Right atrium auricular region (tissue), 2 donors: ENCODE results near the gene MLLT10. TPM values are rescaled to one million over a fixed set of nuclear protein-coding genes. Genes with fewer than 3 reads are reported as not detected.

ENCODE experiments used
- DNase-seq: peaks from one replicate; pipeline ENCODE4 v3.0.0-alpha.2; 2019; ENCODE audit warnings: low spot score
- H3K27ac ChIP-seq, 2 donors: fragments of 200-600 bp; sonication (generic); 1 replicate in 1 of 2; 2 replicates in 1 of 2; pipeline ENCODE4 v1.5.1; 2016 to 2019
- H3K27me3 ChIP-seq, 2 donors: fragments of 200-600 bp; sonication (generic); one replicate each; pipeline versions ENCODE4 v1.5.1 to v1.6.0; 2017 to 2019
- H3K36me3 ChIP-seq: fragments of 200-600 bp; sonication (generic); one replicate; pipeline ENCODE4 v1.5.1; 2016
- H3K4me1 ChIP-seq, 2 donors: fragments of 200-600 bp; sonication (generic); one replicate each; pipeline versions ENCODE4 v1.5.1 to v1.6.0; 2017 to 2019
- H3K4me3 ChIP-seq, 2 donors: fragments of 200-600 bp; sonication (generic); 1 replicate in 1 of 2; 2 replicates in 1 of 2; pipeline ENCODE4 v1.5.1; 2017 to 2019; ENCODE audit warnings: mild to moderate bottlenecking in 1 of 2, moderate library complexity in 1 of 2
- H3K9me3 ChIP-seq, 2 donors: fragments of 200-600 bp; sonication (generic); one replicate each; pipeline ENCODE4 v1.5.1; 2019
- CTCF ChIP-seq, 2 donors: fragments of 200-600 bp; sonication (generic); IDR thresholded peaks; one replicate each; pipeline ENCODE4 v1.5.1; 2019; ENCODE audit warnings: antibody characterized with exemption in 2 of 2
- total RNA-seq, 2 donors: library from RNA; depleted of rRNA; stranded (reverse); fragments of >200 nt; gene quantifications; one replicate each; pipeline ENCODE4 v1.1.0, GENCODE V29; 2016

Gene MLLT10
- total RNA-seq, 2 donors from 2014 or later: 18.8 to 27.2 TPM

GRCh38 chr10:21737106-21737505 is 203.1 kb downstream of the MLLT10 start:
- H3K4me3 ChIP-seq: no peak overlapping the region

GRCh38 chr10:21740989-21741388 is 207.0 kb downstream of the MLLT10 start:
- no peak overlapping the region for H3K27ac ChIP-seq
- H3K27me3 ChIP-seq: no peaks in the 10 kb centered on the region
- H3K36me3 ChIP-seq: peaks cover 44% of the 10 kb centered on the region
- H3K9me3 ChIP-seq: no peaks in the 10 kb centered on the region
- DNase-seq: no peak
- TF ChIP-seq CTCF (IDR thresholded peaks at IDR 0.05): no peak
- no peaks in the 10 kb centered on the region for H3K4me1 ChIP-seq
- no peak overlapping the region for H3K4me3 ChIP-seq

More at GRCh38 chr10:21737106-21737505, 203.1 kb downstream of the MLLT10 start:
- Histone ChIP-seq H3K36me3 (peaks cover 33% of the 10 kb centered on the region), H3K4me1 (peaks cover 0 to 4% of the 10 kb centered on the region in 2 donors), H3K27me3 (no peaks in the 10 kb centered on the region), H3K27ac (no peak overlapping the region), H3K9me3 (no peaks in the 10 kb centered on the region)
- no peak for DNase-seq
- no peak for TF ChIP-seq CTCF (IDR thresholded peaks at IDR 0.05)

- TF ChIP-seq CTCF (IDR thresholded peaks at IDR 0.05): no peak
- Histone ChIP-seq H3K4me1 (no peaks in the 10 kb centered on the region), H3K27me3 (no peaks in the 10 kb centered on the region), H3K4me3 (no peak overlapping the region), H3K36me3 (peaks cover 44% of the 10 kb centered on the region), H3K9me3 (no peaks in the 10 kb centered on the region), H3K27ac (no peak overlapping the region)
- DNase-seq: no peak
These were observed 208.8 kb downstream of the MLLT10 start for GRCh38 chr10:21742740-21743412.

GRCh38 chr10:21744223-21744622 is 210.2 kb downstream of the MLLT10 start:
- TF ChIP-seq CTCF (IDR thresholded peaks at IDR 0.05): no peak

GRCh38 chr10:21746118-21746517 is 212.1 kb downstream of the MLLT10 start:
- Histone ChIP-seq H3K27ac (no peak overlapping the region), H3K36me3 (peaks cover 27% of the 10 kb centered on the region), H3K4me3 (no peak overlapping the region), H3K4me1 (no peaks in the 10 kb centered on the region), H3K9me3 (no peaks in the 10 kb centered on the region), H3K27me3 (no peaks in the 10 kb centered on the region)
- TF ChIP-seq CTCF (IDR thresholded peaks at IDR 0.05): no peak
- DNase-seq: no peak

More at GRCh38 chr10:21744223-21744622, 210.2 kb downstream of the MLLT10 start:
- no peak for DNase-seq
- H3K27me3 ChIP-seq: no peaks in the 10 kb centered on the region
- H3K27ac ChIP-seq: no peak overlapping the region
- peaks cover 44% of the 10 kb centered on the region for H3K36me3 ChIP-seq
- H3K4me3 ChIP-seq: no peak overlapping the region
- H3K9me3 ChIP-seq: no peaks in the 10 kb centered on the region
- H3K4me1 ChIP-seq: no peaks in the 10 kb centered on the region

GRCh38 chr10:21747809-21748208 is 213.8 kb downstream of the MLLT10 start:
- Histone ChIP-seq H3K4me1 (no peaks in the 10 kb centered on the region), H3K27ac (no peak overlapping the region), H3K36me3 (peaks cover 11% of the 10 kb centered on the region), H3K27me3 (no peaks in the 10 kb centered on the region), H3K9me3 (no peaks in the 10 kb centered on the region), H3K4me3 (no peak overlapping the region)
- TF ChIP-seq CTCF (IDR thresholded peaks at IDR 0.05): no peak
- no peak for DNase-seq
